GM12874 (cell line): ENCODE results near the gene MOBP.

Source experiments
- TF ChIP-seq, protein P1 (sequence below): IDR thresholded peaks from 2 replicates; pipeline ENCODE4 v1.5.1; 2011; ENCODE audit warnings: low read depth, mild to moderate bottlenecking, control low read depth, low read length, moderate library complexity; ENCODE audit not compliant: insufficient read depth

MOBP gene

DNA sequence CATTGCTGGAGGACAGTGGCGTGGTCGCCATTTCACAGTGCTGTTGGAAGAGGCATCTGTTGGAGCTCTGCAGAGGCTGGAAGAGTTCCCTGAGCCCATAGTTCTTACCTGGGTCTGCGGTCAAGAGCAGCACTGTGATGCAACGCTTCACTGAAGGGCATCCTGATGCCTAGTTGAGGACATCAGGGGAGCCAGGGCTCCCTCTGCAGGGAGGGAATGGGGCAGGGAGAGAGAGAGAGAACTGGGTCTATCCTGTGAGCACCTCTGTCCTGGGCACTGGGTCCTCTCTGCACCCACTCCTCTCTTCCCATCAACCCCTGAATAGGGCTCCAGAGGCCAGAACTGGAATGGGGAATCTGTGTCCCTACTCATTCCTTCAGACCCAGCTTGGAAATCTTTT is 23.9 kb upstream of the MOBP start:
- TF ChIP-seq, protein P1, sequence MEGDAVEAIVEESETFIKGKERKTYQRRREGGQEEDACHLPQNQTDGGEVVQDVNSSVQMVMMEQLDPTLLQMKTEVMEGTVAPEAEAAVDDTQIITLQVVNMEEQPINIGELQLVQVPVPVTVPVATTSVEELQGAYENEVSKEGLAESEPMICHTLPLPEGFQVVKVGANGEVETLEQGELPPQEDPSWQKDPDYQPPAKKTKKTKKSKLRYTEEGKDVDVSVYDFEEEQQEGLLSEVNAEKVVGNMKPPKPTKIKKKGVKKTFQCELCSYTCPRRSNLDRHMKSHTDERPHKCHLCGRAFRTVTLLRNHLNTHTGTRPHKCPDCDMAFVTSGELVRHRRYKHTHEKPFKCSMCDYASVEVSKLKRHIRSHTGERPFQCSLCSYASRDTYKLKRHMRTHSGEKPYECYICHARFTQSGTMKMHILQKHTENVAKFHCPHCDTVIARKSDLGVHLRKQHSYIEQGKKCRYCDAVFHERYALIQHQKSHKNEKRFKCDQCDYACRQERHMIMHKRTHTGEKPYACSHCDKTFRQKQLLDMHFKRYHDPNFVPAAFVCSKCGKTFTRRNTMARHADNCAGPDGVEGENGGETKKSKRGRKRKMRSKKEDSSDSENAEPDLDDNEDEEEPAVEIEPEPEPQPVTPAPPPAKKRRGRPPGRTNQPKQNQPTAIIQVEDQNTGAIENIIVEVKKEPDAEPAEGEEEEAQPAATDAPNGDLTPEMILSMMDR = no peak

DNA sequence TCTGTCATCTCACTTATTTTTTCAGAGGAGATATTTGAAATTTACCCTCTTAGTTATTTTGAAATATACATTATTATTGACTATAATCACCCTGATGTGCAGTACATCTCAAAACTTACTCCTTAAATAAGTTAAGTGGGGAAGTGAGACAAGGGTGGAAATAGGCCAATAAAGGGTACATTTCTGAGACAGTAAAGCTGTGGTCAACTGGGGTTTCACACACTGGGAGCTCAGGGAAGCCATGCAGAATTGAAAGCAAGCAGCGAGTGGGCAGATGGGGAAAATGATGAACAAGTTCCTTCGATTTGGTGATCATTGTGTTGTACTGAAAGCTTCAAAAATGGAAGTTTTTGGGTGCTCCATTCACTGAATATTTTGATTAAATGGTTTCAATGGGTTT is 21.6 kb upstream of the MOBP start:
- TF ChIP-seq, protein P1 = no peak

GRCh38 chr3:39446444-39446843 is 21.0 kb upstream of the MOBP start:
- TF ChIP-seq, protein P1 = no peak

DNA sequence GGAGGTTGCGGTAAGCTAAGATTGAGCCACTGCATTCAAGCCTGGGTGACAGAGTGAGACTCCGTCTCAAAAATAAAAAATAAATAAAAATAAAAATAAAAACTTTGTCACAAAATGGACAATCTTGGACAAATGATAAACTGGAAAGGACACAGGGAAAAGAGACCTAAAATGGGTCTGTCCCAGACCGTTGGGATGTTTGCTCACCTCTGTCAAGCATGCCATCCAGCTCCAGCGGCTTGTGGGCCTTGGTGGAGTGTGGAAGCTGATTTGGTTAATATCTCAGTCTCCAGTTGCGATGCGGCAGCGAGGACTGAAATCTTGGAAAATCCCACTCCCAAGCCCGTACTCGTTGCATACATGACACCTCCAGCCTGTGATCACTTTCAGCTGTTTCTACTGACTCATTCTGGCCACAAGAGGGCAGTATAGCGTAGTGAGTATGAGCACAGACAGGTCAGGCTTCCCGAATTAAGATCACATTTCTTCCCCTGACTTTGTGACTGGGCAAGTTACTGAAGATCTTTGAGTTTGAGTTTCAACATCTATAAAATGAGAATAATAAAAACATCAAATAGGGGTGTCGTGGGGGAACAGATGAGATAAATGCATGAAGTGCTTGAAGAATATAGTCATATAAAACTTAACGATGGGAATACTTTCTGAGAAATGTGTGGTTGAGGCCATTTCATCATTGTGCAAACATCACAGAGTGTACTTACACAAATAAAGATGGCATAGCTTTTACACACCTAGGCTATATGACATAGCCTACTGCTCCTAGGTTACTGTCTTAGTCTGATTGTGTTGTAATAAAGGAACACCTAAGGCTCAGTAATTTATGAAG is 19.6 kb upstream of the MOBP start:
- TF ChIP-seq, protein P1 = peak; percentile 79

DNA sequence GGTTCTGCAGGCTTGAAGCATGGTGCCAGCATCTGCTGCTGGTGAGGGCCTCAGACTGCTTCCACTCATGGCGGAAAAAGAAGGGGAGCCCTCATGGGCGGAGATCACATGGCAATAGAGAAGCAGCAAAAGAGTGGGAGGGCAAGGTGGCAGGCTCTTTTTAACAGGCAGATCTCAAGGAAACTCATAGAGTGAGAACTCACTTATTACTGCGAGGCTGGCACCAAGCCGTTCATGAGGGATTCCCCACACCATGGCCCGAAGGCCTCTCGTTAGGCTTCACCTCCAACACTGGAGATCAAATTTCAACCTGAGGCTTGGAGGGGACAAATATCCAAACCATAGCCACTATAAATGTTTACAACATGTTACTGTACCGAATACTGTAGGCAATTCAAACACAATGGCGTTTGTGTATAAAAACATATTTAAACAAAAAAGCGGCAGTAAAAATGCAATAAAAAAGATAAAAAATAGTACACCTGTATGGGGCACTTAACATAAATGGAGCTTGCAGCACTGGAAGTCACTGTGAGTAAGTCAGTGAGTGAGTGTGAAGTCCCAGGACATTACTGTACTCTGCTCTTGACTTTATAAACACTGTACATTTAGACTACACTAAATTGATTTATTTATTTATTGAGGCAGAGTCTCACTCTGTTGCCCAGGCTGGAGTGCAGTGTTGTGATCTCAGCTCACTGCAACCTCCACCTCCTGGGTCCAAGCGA is 18.8 kb upstream of the MOBP start:
- TF ChIP-seq, protein P1 = no peak

DNA sequence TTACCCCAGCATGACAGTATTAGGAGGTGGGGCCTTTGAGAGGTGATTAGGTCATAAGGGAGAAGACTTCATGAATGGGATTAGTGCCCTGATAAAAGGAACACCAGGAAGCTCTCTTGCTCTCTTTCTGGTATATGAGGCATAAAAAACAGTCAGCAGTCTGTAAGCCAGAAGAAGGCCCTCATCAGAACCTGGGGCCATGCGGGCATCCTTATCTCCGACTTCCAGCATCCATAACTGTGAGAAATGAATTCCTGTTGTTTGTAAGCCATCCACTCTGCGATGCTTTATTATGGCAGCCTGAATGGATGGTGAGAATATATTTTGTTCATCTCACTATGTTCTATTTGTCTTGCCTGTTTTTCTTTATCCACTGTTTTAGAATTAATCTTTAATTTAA is 17.7 kb upstream of the MOBP start:
- TF ChIP-seq, protein P1 = no peak

GRCh38 chr3:39453134-39453533 is 14.3 kb upstream of the MOBP start:
- TF ChIP-seq, protein P1 = no peak
